Measurements from ENCODE around the gene FURIN.

DNA sequence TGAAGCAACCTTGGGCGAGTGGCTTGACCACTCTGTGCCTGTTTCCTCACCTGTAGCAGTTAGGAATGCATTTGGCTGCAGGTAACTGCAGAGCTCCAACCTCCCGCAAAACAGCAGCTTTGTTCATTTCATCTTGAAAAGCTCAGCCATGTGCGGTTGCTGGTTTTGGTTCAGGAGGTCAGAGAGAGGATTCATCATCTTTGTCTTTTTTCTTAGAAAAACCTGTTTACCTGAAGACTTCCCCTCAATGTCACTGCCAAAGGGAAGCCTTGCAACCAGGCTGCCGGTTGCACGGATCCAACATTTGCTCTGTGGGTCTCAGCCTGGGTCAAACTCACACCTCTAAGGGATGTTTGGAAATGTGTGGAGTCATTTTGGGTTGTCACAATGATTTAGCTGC is 16.4 kb upstream of the FURIN start:
- TF ChIP-seq, protein P1, sequence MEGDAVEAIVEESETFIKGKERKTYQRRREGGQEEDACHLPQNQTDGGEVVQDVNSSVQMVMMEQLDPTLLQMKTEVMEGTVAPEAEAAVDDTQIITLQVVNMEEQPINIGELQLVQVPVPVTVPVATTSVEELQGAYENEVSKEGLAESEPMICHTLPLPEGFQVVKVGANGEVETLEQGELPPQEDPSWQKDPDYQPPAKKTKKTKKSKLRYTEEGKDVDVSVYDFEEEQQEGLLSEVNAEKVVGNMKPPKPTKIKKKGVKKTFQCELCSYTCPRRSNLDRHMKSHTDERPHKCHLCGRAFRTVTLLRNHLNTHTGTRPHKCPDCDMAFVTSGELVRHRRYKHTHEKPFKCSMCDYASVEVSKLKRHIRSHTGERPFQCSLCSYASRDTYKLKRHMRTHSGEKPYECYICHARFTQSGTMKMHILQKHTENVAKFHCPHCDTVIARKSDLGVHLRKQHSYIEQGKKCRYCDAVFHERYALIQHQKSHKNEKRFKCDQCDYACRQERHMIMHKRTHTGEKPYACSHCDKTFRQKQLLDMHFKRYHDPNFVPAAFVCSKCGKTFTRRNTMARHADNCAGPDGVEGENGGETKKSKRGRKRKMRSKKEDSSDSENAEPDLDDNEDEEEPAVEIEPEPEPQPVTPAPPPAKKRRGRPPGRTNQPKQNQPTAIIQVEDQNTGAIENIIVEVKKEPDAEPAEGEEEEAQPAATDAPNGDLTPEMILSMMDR (IDR thresholded peaks at IDR 0.05; ENCODE audit: low read depth, low read length, poor library complexity, severe bottlenecking) = no peak
- no peak for TF ChIP-seq EZH2phosphoT487 (IDR thresholded peaks at IDR 0.05; ENCODE audit: borderline replicate concordance, low read length)

Data from DOHH2 (cell line).